ENCODE measurements around the gene PRSS3.

DNA sequence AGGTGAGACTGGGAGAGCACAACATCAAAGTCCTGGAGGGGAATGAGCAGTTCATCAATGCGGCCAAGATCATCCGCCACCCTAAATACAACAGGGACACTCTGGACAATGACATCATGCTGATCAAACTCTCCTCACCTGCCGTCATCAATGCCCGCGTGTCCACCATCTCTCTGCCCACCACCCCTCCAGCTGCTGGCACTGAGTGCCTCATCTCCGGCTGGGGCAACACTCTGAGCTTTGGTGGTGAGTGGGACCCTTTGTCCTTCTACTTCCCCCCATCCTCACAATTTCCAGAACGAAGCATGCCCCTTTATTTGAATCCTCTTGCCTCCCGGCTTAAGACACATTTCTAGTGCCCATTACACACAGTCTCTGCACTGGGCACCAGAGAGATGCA, 2.5 kb downstream of the PRSS3 start:
- TF ChIP-seq SMC3 (conservative IDR thresholded peaks at IDR 0.05; ENCODE audit: poor library complexity) (no peak), EP300 (conservative IDR thresholded peaks at IDR 0.05; ENCODE audit: poor library complexity, severe bottlenecking) (no peak)
- TF ChIP-seq, protein P1, sequence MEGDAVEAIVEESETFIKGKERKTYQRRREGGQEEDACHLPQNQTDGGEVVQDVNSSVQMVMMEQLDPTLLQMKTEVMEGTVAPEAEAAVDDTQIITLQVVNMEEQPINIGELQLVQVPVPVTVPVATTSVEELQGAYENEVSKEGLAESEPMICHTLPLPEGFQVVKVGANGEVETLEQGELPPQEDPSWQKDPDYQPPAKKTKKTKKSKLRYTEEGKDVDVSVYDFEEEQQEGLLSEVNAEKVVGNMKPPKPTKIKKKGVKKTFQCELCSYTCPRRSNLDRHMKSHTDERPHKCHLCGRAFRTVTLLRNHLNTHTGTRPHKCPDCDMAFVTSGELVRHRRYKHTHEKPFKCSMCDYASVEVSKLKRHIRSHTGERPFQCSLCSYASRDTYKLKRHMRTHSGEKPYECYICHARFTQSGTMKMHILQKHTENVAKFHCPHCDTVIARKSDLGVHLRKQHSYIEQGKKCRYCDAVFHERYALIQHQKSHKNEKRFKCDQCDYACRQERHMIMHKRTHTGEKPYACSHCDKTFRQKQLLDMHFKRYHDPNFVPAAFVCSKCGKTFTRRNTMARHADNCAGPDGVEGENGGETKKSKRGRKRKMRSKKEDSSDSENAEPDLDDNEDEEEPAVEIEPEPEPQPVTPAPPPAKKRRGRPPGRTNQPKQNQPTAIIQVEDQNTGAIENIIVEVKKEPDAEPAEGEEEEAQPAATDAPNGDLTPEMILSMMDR (IDR thresholded peaks at IDR 0.05; ENCODE audit: poor library complexity, severe bottlenecking): no peak
